ENCODE data around the gene AKR7A2.
"Not testable (repeated sequence)": the region's sequence is repeated elsewhere in the genome, so short reads cannot be mapped to it uniquely, and the experiment has no call there.

The AKR7A2 gene

DNA sequence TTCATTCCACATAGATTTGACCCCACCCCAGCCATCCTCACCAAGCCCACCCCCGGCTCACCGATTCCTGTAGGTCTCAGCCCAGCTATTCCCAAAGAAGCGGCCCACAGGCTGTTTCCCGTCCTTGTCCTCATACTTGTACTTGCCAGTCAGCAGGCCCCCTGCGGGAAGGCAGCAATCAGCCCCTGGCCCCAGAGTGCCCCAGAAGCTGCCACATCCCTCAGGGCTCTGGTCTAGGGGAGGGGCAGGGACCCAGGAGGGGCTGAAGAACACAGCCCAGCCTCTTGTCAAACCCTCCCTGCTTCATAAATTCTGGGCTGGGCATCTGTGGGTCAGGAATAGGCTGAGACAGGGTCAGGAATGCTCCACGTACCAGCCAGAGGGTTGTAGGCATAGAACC lies 5.0 kb downstream of the AKR7A2 start:
- DNase-seq (ENCODE audit: low read depth), result no peak

DNA sequence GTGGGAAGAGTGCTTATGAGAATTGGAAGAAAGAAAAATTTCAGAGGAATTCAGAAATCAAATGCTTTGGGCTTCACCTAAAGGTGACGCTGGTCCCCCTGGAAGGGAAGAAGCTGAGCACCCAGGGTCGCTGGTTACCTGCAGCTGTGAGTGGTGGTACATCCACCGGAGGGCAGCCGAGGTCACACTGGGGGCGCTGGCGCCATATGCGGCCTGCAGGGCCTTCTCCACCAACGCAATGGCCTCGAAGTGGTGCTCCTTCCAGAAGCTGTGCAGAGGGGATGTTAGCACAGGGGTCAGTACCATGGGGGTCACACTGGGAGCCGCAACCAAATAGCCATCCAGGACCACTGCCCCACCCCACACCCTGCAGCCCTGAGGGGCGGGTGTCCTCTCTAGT lies 6.1 kb downstream of the AKR7A2 start:
- no peak for DNase-seq (ENCODE audit: low read depth)

DNA sequence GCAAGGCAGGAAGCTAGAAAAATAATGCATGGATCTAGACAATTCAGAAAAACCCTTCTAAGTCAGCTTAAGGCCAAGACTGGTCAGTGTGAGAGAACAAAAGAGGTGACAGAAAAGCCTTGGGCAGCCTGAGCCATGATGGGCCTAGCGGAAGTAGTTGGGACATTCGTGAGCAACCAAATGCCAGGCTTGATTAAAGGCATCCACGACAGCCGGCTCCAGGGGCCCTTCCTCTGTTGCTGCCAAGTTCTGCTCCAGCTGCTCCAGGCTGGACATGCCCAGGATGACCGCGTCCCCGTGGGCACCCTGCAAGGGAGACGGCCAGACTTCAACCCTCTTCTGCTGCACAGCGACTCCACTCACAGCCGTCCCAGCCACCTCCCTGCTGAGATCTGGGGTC lies 7.9 kb downstream of the AKR7A2 start:
- DNase-seq (ENCODE audit: low read depth), result not testable (repeated sequence)

DNA sequence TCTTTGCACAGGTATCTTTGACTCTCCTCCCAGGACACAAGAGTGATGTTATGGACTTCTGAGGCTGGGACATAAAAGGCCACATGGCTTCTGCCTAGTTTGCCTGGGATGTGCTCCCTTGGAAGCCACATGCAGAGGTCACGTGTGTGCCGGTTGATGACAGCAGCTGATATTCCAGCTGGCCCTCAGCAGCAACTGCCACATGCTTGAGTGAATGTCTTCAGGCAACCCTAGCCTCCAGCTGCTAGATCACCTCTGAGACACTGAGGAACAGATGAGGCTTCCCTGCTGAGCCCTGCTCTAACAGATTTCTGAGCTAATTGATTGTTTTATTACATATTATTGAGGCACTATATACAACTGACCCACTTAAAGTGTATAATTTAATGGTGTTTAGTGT lies 11.7 kb downstream of the AKR7A2 start:
- no peak for DNase-seq (ENCODE audit: low read depth)

DNA sequence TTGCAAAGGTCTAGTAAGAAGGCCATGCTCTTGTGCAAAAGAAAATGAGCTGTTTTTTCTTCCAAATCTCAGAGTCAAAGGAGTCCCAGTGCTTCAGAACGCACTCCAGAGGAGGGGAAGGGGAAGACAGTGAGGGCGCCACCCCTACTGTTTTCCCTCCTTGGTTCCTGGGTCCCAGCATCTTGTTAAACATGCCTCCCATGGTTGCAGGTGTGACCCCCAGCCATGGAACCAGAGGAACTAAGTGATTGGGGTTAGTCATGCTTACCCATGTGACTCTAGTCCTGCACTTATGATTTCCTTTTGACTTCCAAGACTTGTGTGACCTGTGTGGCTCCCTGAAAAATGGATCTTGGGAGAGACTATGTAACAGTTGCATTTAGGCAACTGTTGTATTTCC lies 17.3 kb downstream of the AKR7A2 start:
- DNase-seq (ENCODE audit: low read depth), result no peak

DNA sequence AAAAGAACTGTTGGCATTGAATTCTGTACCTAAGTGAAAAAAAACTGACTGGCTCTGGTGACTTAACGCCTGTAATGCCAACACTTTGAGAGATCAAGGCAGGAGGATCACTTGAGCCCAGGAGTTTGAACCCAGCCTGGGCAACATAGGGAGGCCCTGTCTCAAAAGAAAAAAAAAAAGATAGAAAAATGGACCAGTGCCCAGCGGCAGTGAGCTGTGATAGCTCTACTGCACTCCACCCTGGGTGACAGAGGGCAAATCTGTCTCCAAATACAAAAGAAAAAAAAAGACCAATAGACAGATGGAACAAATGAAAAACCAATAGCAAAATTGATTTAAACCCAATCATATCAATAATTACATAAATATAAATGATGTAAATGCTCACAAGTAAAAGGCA lies 22.7 kb downstream of the AKR7A2 start:
- no peak for DNase-seq (ENCODE audit: low read depth)

DNA sequence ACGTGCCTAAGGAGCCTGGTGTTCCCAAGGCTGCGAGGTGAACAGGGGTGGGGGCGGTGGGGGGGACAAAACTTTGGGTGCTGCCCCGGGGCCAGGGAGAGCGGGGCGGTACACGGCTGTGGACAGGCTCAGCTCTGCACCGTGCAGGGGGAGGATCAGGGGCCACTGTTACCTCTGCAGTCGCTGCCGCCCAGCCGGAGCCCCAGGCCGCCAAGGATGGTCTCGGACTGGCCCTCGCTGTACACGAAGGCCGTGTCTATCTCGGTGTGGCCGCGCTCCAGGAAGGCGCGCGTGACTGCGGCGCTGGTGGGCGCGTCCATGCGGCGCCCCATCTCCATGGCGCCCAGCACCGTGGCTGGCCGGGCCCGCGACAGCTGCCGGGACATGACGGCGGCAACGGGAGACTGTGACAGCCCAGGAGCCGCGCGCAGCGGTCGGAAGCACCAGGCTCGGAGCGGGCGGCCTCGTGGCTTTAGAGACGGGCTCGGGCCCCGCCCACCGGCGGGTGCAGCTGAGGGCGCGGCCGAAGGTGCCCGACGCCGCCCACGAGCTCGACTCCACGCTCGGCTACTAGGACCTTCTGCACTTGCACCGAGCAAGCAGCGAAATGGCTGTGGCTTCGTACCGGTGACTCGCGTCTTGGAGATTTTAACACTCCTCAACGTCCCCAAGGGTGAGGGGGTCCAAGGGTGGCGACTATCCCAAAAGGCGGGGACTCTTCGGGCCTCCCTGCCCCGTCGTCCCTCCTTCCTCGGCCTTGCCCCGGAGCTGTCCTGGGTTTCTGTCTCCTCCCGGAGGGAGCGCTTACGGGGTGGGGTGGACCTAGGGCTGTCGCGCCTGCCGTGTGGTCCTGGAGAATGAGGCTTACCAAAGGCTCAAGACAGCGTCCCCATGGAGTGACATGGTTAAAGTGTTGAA lies 23.4 kb downstream of the AKR7A2 start, which contains the start of gene AKR7A3:
AKR7A3 (minus strand) TSS at position 447 of the 918 bp plus-strand sequence; CDS start at position 386, 61 bp downstream.
- not testable (repeated sequence) for DNase-seq (ENCODE audit: low read depth)

DNA sequence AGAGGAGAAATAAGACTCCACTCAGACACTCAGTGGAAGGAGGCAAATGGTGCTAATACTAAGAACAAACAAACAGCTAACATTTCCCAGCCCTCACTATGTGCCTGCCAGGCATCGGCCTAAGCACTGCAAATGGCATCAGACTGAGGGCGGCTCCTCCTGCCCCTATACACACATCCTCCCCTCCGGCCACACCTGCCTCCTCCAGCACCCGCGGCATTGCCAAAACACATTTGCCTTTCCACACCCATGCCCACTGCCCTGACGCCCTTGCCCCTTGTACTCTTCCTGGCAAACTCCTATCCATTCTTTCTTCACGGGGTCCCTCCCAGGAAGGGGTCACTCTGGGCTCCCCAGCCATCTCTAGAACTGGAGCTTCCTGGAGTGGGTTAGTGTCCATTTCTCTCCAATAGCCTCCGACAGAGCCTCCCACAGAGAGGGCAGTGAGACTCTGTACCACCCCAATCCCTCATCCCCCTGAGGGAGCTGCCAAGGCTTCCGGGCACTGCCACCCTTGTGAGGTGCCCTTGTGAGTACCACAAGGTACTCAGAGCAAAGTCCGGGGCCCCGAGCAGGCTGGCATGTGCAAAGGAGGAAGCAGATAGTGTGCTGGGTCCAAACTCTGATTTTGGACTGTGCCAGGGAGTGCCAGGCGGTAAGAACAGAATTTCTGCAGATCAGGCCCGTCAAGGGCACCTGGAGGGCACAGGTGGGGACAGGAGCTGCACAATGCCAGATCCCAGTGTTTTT lies 24.3 kb downstream of the AKR7A2 start:
- DNase-seq (ENCODE audit: low read depth), result no peak

DNA sequence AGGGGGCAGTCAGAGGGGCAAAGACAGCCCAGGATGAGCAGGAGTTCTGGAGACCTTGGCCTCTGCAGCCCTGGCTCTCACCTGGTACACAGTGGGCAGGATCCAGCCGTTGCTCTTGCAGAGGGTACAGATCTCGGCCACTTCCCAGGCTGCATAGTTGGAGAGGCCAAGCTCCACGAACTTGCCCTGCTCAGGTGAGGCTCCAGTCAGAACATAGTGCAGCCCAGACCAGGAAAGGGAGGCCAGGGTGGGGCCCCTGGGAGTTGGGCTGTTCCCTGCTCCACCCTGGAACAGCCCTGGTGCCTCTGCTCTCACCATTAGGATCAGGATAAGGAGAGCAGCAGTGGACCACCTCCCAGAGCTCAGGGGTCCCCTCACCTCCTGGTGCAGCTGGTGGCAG lies 26.1 kb downstream of the AKR7A2 start:
- DNase-seq (ENCODE audit: low read depth), result not testable (repeated sequence)

DNA sequence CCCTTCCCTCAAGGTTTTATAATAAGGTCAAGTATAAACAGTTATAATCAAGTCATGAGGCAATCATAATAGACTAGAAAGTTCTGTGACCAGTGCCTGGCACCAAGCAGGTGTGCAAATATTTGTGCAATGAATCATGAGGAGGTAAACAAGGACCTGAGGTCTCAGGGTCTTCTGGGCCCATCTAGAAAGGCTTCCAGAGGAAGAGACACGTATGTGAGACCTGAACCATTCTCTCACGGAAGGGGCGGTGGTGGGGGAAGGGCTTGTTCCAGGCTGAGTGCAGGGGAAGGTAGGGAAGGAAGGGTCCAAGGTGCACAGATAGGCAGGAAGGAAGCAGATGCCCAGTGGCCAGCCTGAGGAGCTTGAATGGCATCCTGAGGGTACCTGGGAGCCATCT lies 26.6 kb downstream of the AKR7A2 start:
- DNase-seq (ENCODE audit: low read depth), result not testable (repeated sequence)

DNA sequence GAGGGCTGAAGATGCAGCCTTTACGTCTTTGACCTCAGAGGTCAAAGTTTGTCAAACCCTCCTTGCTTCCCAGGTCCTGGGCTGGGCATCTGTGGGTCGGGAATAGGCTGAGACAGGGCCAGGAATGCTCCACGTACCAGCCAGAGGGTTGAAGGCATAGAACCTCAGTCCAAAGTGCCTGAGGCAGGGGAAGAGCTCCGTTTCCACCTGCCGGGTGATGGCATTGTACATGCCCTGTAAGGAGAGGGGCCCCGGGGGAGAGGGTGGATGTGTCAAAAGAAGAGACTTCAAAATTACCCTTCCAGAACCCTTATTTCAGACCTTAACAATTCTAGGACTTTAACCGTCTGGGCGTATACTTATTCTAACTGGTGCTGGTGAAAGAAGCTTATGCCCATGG lies 27.1 kb downstream of the AKR7A2 start:
- no peak for DNase-seq (ENCODE audit: low read depth)

DNA sequence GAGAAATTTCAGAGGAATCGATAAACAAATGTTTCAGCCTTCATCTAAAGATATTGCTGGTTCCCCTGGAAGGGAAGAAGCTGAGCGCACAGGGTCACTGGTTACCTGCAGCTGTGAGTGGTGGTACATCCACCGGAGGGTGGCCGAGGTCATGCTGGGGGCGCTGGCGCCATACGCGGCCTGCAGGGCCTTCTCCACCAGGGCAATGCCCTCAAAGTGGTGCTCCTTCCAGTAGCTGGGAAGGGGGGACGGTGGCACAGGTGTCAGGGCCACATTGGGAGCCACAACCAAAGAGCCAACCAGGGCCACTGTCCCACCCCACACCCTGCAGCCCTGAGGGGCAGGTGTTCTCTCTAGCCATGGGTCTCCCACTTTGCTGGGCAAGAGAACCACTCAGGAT lies 28.1 kb downstream of the AKR7A2 start:
- no peak for DNase-seq (ENCODE audit: low read depth)

DNA sequence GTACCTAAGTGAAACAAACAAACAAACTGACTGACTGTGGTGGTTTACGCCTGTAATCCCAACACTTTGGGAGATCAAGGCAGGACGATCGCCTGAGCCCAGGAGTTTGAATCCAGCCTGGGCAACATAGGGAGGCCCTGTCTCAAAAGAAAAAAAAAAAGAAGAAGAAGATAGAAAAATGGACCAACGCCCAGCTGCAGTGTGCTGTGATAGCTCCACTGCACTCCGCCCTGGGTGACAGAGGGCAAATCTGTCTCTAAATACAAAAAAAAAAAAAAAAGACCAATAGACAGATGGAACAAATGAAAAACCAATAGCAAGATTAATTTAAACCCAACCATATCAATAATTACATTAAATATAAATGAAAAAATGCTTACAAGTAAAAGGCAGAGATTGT lies 37.3 kb downstream of the AKR7A2 start:
- DNase-seq (ENCODE audit: low read depth), result no peak

DNA sequence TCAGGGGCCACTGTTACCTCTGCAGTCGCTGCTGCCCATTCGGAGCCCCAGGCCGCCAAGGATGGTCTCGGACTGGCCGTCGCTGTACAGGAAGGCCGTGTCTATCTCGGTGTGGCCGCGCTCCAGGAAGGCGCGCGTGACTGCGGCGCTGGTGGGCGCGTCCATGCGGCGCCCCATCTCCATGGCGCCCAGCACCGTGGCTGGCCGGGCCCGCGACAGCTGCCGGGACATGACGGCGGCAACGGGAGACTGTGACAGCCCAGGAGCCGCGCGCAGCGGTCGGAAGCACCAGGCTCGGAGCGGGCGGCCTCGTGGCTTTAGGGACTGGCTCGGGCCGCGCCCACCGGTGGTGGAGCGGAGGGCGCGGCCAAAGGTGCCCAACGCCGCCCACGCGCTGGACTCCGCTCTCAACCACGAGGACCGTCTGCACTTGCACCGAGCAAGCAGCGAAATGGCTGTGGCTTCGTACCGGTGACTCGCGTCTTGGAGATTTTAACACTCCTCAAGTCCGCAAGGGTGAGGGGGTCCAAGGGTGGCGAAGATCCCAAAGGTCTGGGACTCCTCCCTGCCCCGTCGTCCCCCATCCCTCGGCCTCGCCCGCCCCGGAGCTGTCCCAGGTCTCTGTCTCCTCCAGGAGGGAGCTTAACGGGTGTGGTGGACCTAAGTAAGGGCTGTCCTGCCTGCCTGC lies 38.0 kb downstream of the AKR7A2 start:
- DNase-seq (ENCODE audit: low read depth), result not testable (repeated sequence)

DNA sequence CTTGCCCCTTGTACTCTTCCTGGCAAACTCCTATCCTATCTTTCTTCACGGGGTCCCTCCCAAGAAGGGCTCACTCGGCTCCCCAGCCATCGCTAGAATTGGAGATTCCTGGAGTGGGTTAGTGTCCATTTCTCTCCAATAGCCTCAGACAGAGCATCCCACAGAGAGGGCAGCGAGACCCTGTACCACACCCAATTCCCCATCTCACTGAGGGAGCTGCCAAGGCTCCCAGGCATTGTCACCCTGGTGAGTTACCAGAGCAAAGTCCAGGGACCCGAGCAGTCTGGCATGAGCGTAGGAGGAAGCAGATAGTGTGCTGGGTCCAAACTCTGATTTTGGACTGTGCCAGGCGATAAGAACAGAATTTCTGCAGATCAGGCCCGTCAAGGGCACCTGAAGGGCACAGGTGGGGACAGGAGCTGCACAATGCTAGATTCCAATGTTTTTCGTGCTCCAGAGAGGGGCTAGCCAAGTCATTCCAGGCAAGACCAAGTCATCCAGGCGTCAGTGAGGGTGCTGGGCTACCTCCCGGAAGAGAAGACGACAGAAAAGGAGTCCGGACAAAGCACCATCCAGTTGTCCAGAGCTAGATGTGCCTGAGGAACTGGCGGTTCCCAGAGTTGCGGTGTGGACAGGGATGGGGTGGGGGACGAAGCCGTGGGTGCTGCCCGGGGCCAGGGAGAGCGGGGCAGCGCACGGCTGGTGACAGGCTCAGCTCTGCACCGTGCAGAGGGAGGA lies 38.7 kb downstream of the AKR7A2 start:
- no peak for DNase-seq (ENCODE audit: low read depth)

DNA sequence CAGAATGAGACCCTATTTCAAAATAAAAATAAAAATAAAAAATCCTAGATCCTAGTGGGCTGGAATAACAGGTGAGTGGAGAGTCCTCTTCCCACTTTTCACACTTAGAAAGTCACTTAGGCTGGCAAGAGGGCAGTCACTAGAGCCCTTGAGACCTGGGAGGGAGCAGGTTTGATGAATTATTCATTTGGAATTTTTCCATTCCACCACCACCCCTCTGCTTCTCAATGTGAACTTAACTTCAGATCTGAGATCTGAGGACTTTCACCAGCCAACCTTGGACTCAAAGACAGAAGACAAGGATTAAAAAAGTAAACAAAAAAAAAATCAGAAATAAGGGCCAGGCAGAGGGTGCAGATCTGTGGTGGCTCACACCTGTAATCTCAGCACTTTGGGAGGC lies 39.9 kb downstream of the AKR7A2 start:
- DNase-seq (ENCODE audit: low read depth), result no peak

DNA sequence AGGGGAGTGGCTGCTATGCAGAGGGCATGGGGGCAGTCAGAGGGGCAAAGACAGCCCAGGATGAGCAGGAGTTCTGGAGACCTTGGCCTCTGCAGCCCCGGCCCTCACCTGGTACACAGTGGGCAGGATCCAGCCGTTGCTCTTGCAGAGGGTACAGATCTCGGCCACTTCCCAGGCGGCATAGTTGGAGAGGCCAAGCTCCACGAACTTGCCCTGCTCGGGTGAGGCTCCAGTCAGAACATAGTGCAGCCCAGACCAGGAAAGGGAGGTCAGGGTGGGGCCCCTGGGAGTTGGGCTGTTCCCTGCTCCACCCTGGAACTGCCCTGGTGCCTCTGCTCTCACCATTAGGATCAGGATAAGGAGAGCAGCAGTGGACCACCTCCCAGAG lies 41.6 kb downstream of the AKR7A2 start:
- not testable (repeated sequence) for DNase-seq (ENCODE audit: low read depth)

DNA sequence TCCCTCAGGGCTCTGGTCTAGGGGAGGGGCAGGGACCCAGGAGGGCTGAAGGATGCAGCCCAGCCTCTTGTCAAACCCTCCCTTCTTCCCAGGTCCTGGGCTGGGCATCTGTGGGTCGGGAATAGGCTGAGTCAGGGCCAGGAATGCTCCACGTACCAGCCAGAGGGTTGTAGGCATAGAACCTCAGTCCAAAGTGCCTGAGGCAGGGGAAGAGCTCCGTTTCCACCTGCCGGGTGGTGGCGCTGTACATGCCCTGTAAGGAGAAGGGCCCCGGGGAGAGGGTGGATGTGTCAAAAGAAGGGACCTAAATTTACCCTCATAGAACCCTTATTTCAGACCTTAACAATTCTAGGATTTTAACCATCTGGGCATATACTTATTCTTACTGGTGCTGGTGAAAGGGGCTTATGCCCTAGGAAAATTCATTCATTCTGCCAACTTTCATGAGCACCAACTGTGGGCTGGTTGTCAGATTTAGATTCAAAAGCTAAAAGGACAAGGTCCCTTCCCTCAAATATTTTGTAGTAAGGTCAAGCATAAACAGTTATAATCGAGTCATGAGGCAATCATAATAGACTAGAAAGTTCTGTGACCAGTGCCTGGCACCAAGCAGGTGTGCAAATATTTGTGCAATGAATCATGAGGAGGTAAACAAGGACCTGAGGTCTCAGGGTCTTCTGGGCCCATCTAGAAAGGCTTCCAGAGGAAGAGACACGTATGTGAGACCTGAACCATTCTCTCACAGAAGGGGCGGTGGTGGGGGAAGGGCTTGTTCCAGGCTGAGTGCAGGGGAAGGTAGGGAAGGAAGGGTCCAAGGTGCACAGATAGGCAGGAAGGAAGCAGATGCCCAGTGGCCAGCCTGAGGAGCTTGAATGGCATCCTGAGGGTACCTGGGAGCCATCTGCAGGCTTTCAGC lies 42.3 kb downstream of the AKR7A2 start:
- DNase-seq (ENCODE audit: low read depth), result not testable (repeated sequence)

DNA sequence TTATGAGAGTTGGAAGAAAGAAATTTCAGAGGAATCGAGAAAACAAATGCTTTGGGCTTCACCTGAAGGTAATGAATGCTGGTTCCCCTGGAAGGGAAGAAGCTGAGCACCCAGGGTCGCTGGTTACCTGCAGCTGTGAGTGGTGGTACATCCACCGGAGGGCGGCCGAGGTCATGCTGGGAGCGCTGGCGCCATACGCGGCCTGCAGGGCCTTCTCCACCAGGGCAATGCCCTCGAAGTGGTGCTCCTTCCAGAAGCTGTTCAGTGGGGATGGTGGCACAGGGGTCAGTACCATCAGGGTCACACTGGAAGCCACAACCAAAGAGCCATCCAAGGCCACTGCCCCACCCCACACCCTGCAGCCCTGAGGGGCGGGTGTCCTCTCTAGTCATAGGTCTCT lies 43.5 kb downstream of the AKR7A2 start:
- no peak for DNase-seq (ENCODE audit: low read depth)

DNA sequence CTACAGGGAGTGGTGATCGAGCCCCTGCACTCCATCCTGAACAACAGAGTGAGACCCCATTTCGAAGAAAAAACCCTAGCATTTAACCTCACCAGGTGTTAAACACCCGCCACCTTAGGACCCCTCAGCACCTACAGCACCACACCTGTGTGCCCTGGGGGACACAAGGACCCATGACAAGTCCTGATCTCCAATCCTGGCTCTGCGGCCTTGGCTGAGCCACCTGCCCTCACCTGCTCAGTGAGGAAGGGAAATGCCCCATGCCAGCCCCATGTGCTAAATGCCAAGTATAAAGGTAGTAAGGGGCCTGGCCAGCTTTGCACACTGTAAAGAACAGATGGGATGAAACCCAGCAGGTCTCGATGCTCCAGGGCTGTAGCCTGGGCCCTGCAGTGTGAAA lies 49.2 kb downstream of the AKR7A2 start:
- no peak for DNase-seq (ENCODE audit: low read depth)

DNA sequence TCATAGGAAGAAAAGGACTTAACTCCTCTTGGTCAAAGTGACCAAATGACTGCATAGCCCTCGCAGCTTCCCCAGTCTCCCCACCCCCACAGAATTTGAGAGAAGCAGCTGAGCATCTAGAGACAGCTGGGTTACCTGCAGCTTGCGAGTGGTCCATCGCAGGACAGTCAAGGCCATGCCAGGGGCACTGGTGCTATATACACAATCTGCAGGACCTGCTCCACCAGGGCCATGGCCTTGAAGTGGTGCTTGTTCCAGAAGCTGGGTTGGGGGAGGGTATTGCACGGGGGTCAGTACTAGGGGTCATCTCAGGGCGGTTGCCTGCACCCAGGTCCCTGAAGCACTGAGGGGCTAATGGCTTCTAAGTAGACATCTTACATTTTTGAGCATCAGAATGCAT lies 49.9 kb downstream of the AKR7A2 start:
- no peak for DNase-seq (ENCODE audit: low read depth)
